H1 (cell line): Measurements from ENCODE around the gene SF3B3. TPM values are rescaled to one million over a fixed set of nuclear protein-coding genes. Genes with fewer than 3 reads are reported as not detected.

ENCODE experiments used
- CTCF ChIA-PET: fragments of 300-600 bp; sonication (Branson Sonifier 250); formaldehyde crosslinking; loops from one replicate; lab custom pipeline; 2021; ENCODE audit not compliant: partially characterized antibody; lab: Charles Lee
- POLR2A ChIA-PET: fragments of 300-600 bp; sonication (Branson Sonifier 250); formaldehyde crosslinking; loops from one replicate; lab custom pipeline; 2021; ENCODE audit warnings: inconsistent platforms; ENCODE audit not compliant: partially characterized antibody; lab: Charles Lee
- DNase-seq, 2 experiments: peaks; one replicate each; pipeline versions ENCODE4 v3.0.0 to v3.0.0-alpha.2; 2010 to 2022; ENCODE audit warnings: low spot score in 2 of 2, low read depth in 1 of 2, mixed read lengths in 1 of 2
- FAIRE-seq: peaks from 2 replicates; lab custom pipeline; 2011; peaks lifted over from hg19 to GRCh38; lab: Jason Lieb, UNC
- H2AFZ ChIP-seq: 2 replicates; pipeline ENCODE4 v1.8.1; 2012; ENCODE audit warnings: low read length, inconsistent platforms
- H2AK5ac ChIP-seq: 2 replicates; pipeline ENCODE4 v1.6.1; 2013; ENCODE audit warnings: low read depth, low read length
- H2BK120ac ChIP-seq: replicated peaks from 2 replicates; pipeline ENCODE3; 2013; ENCODE audit warnings: low read depth, low read length, inconsistent platforms
- H2BK12ac ChIP-seq: 2 replicates; pipeline ENCODE4 v1.6.1; 2013; ENCODE audit warnings: low read depth, low read length
- H2BK15ac ChIP-seq: 2 replicates; pipeline ENCODE4 v1.6.1; 2013; ENCODE audit warnings: low read length
- H2BK20ac ChIP-seq: 2 replicates; pipeline ENCODE4 v1.6.1; 2013; ENCODE audit warnings: low read length
- H2BK5ac ChIP-seq: 2 replicates; pipeline ENCODE4 v1.6.1; 2013; ENCODE audit warnings: low read depth, low read length
- H3K14ac ChIP-seq: 2 replicates; pipeline ENCODE4 v1.6.1; 2013; ENCODE audit warnings: inconsistent platforms; ENCODE audit not compliant: insufficient read length
- H3K18ac ChIP-seq: 2 replicates; pipeline ENCODE4 v1.6.1; 2013; ENCODE audit warnings: low read length; ENCODE audit errors: extremely low read depth
- H3K23ac ChIP-seq: 2 replicates; pipeline ENCODE4 v1.6.1; 2013; ENCODE audit warnings: inconsistent platforms; ENCODE audit not compliant: insufficient read length
- H3K23me2 ChIP-seq: 2 replicates; pipeline ENCODE4 v1.6.1; 2013; ENCODE audit warnings: low read depth, low read length
- H3K27ac ChIP-seq: 2 replicates; pipeline ENCODE4 v1.6.1; 2011; ENCODE audit warnings: low read depth, low read length, inconsistent platforms
- H3K27me3 ChIP-seq, 4 experiments: replicated peaks in 1 of 4; 1 replicate in 1 of 4; 2 replicates in 3 of 4; pipeline versions ENCODE4 v1.6.1 to v1.8.1; 2011 to 2013; ENCODE audit warnings: low read length in 3 of 4, mild to moderate bottlenecking in 3 of 4, inconsistent platforms in 2 of 4, mixed read lengths in 2 of 4, moderate library complexity in 1 of 4; ENCODE audit not compliant: control insufficient read depth in 3 of 4, insufficient read depth in 3 of 4; ENCODE audit errors: extremely low read depth in 1 of 4
- H3K36me3 ChIP-seq, 4 experiments: 2 replicates each; pipeline versions ENCODE4 v1.6.1 to v1.8.1; 2011 to 2013; ENCODE audit warnings: mild to moderate bottlenecking in 4 of 4, low read length in 3 of 4, moderate library complexity in 2 of 4, control low read depth in 1 of 4, inconsistent platforms in 1 of 4; ENCODE audit not compliant: insufficient read depth in 4 of 4, control insufficient read depth in 2 of 4
- H3K4ac ChIP-seq: replicated peaks from 2 replicates; pipeline ENCODE3; 2013; ENCODE audit warnings: low read length, low read depth, mixed read lengths, inconsistent platforms; ENCODE audit not compliant: insufficient read length
- H3K4me1 ChIP-seq, 4 experiments: replicated peaks in 1 of 4; 1 replicate in 1 of 4; 2 replicates in 3 of 4; pipeline versions ENCODE4 v1.6.1 to v1.8.1; 2011 to 2013; ENCODE audit warnings: low read length in 3 of 4, inconsistent platforms in 2 of 4, mixed read lengths in 1 of 4; ENCODE audit not compliant: insufficient read depth in 4 of 4, control insufficient read depth in 3 of 4
- H3K4me2 ChIP-seq, 2 experiments: 2 replicates each; pipeline versions ENCODE4 v1.6.1 to v1.8.1; 2011 to 2013; ENCODE audit warnings: low read depth in 2 of 2, low read length in 2 of 2, control low read depth in 1 of 2, inconsistent platforms in 1 of 2, mild to moderate bottlenecking in 1 of 2; ENCODE audit not compliant: insufficient read depth in 1 of 2
- H3K4me3 ChIP-seq, 4 experiments: fragments of 200-600, 300-600 bp in 1 of 4; sonication (generic), shearing (Covaris generic), sonication (Bioruptor Twin) in 1 of 4; 2 replicates each; pipeline versions ENCODE4 v1.5.1 to v1.8.1; 2011 to 2016; ENCODE audit warnings: low read length in 4 of 4, low read depth in 3 of 4, control low read depth in 2 of 4, inconsistent platforms in 2 of 4, mild to moderate bottlenecking in 2 of 4, mixed read lengths in 1 of 4, moderate library complexity in 1 of 4; ENCODE audit not compliant: insufficient read depth in 2 of 4; ENCODE audit errors: extremely low read depth in 1 of 4
- H3K56ac ChIP-seq: replicated peaks from 2 replicates; pipeline ENCODE3; 2013; ENCODE audit warnings: low read depth, mild to moderate bottlenecking, mixed read lengths, low read length, inconsistent platforms; ENCODE audit not compliant: insufficient read length
- H3K79me1 ChIP-seq: 2 replicates; pipeline ENCODE4 v1.6.1; 2013; ENCODE audit warnings: low read depth, low read length, control low read depth
- H3K79me2 ChIP-seq, 2 experiments: 2 replicates each; pipeline versions ENCODE4 v1.6.1 to v1.8.1; 2012 to 2013; ENCODE audit warnings: low read length in 2 of 2, mild to moderate bottlenecking in 2 of 2, inconsistent platforms in 1 of 2; ENCODE audit not compliant: insufficient read depth in 2 of 2, control insufficient read depth in 1 of 2
- H3K9ac ChIP-seq, 4 experiments: replicated peaks in 1 of 4; 1 replicate in 1 of 4; 2 replicates in 3 of 4; pipeline versions ENCODE4 v1.6.1 to v1.8.1; 2011 to 2013; ENCODE audit warnings: low read depth in 3 of 4, low read length in 3 of 4, control low read depth in 2 of 4, mild to moderate bottlenecking in 2 of 4, moderate library complexity in 2 of 4, inconsistent platforms in 1 of 4; ENCODE audit errors: extremely low read depth in 1 of 4
- H3K9me3 ChIP-seq, 2 experiments: 2 replicates each; pipeline versions ENCODE4 v1.6.1 to v1.8.1; 2012 to 2013; ENCODE audit warnings: mild to moderate bottlenecking in 2 of 2, moderate library complexity in 2 of 2, control low read depth in 1 of 2, inconsistent platforms in 1 of 2, low read depth in 1 of 2, low read length in 1 of 2, mixed read lengths in 1 of 2; ENCODE audit not compliant: insufficient read depth in 2 of 2
- H4K20me1 ChIP-seq, 2 experiments: replicated peaks in 1 of 2; 2 replicates each; pipeline versions ENCODE3 to v1.8.1; 2011 to 2013; ENCODE audit warnings: inconsistent platforms in 2 of 2, low read length in 2 of 2, mild to moderate bottlenecking in 1 of 2; ENCODE audit not compliant: insufficient read depth in 2 of 2, control insufficient read depth in 1 of 2
- H4K5ac ChIP-seq: 2 replicates; pipeline ENCODE4 v1.6.1; 2013; ENCODE audit warnings: low read length, low read depth, mixed read lengths, inconsistent platforms; ENCODE audit not compliant: insufficient read length
- H4K8ac ChIP-seq: 2 replicates; pipeline ENCODE4 v1.8.0; 2013; ENCODE audit warnings: mild to moderate bottlenecking, moderate library complexity, low read length, inconsistent platforms; ENCODE audit not compliant: insufficient read depth; ENCODE audit errors: extremely low read depth
- H4K91ac ChIP-seq: replicated peaks from 2 replicates; pipeline ENCODE3; 2013; ENCODE audit warnings: low read length, mixed read lengths, inconsistent platforms; ENCODE audit not compliant: insufficient read length
- CREB1 ChIP-seq: IDR thresholded peaks from 2 replicates; pipeline ENCODE4 v1.6.1; 2012; ENCODE audit warnings: inconsistent platforms
- TAF7 ChIP-seq: optimal IDR thresholded peaks from 2 replicates; pipeline ENCODE3; 2011; ENCODE audit warnings: low read depth, mild to moderate bottlenecking, inconsistent platforms, low read length, moderate library complexity, borderline replicate concordance
- WGBS, 2 experiments: shearing (Covaris generic) in 1 of 2; methylation state at CpG; one replicate each; pipeline versions ENCODE4 v1.1.6 to v1.1.7; 2013 to 2015; ENCODE audit warnings: low lambda C conversion rate in 2 of 2, mixed read lengths in 2 of 2, inconsistent platforms in 1 of 2, low coverage in 1 of 2, missing lambda C conversion rate in 1 of 2; ENCODE audit not compliant: insufficient replicate concordance in 2 of 2, insufficient coverage in 1 of 2, insufficient read length in 1 of 2; ENCODE audit errors: extremely low coverage in 1 of 2, missing lambda C conversion rate in 1 of 2; 5-methylcytosine and 5-hydroxymethylcytosine counted together
- polyA plus RNA-seq, 7 experiments: library from polyadenylated mRNA; depleted of rRNA in 3 of 7; stranded (reverse) in 5 of 7; unstranded in 2 of 7; fragments of >200 nt in 5 of 7; fragments of 200-250 nt in 2 of 7; gene quantifications; 1 replicate in 5 of 7; 2 replicates in 1 of 7; 4 replicates in 1 of 7; pipeline versions ENCODE4 v1.2.1 to v1.2.3, GENCODE V29; 2011 to 2013; ENCODE audit warnings: missing spikeins in 2 of 7, mixed read lengths in 2 of 7
- total RNA-seq: library from RNA; stranded (reverse); fragmentation: NEBNext Ultra II Directional; extraction: Animal tissue kit (Norgen Biotek cat#: 25700); gene quantifications from 2 replicates; pipeline ENCODE4 v1.2.1, GENCODE V29; 2021
- TF ChIP-seq, protein P1 (sequence below): IDR thresholded peaks from 2 replicates; pipeline ENCODE4 v1.6.1; 2012; ENCODE audit warnings: inconsistent platforms

SF3B3 gene
- total and polyA plus RNA-seq, 2 of the 8 experiments (the other 6 are each of a cell fraction or from before 2014, with no cell fraction given), result 241 to 521 TPM

DNA sequence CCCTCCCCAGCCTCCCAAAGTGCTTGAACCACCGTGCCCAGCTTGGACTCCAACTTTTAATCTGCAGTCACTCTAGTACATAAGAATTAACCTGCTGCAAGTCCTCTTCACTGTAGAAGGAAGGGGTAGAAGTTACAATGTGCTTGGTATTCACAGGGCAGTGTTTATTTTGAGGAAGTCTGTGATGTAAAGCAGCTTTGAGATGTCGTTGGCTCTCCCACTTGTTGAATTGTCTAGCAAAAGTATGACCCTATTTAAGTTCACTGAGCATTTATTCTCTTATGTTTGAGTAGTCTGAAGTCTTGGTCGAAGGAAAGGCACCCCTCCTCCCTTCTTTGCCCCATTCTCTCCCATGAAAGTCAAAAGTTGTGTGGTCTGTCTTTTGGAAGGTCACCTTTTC is 28.2 kb downstream of the SF3B3 start:
- FAIRE-seq, result no peak
- TF ChIP-seq, protein P1, sequence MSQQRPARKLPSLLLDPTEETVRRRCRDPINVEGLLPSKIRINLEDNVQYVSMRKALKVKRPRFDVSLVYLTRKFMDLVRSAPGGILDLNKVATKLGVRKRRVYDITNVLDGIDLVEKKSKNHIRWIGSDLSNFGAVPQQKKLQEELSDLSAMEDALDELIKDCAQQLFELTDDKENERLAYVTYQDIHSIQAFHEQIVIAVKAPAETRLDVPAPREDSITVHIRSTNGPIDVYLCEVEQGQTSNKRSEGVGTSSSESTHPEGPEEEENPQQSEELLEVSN, result no peak
- TF ChIP-seq TAF7 (no peak), CREB1 (no peak)

More for the DNA sequence above, 28.2 kb downstream of the SF3B3 start:
- Histone ChIP-seq H4K8ac (no peak overlapping the region), H3K4me2 (no peak overlapping the region), H2BK20ac (no peak overlapping the region), H3K4me1 (no peaks in the 10 kb centered on the region), H3K27ac (no peak overlapping the region), H3K18ac (no peak overlapping the region), H2AFZ (no peak overlapping the region), H3K9ac (no peak overlapping the region), H3K4me3 (no peak overlapping the region), H4K91ac (no peak overlapping the region), H2BK12ac (no peak overlapping the region), H2BK5ac (no peak overlapping the region), H2BK15ac (no peak overlapping the region), H3K14ac (no peak overlapping the region), H3K79me2 (peaks cover 2 to 66% of the 10 kb centered on the region in 2 experiments; a peak in 2 of 4 replicates), H3K4ac (no peak overlapping the region), H4K5ac (no peak overlapping the region), H2BK120ac (no peak overlapping the region), H3K36me3 (peaks cover 54 to 100% (median 89%) of the 10 kb centered on the region in 4 experiments), H3K23me2 (no peaks in the 10 kb centered on the region), H3K27me3 (no peaks in the 10 kb centered on the region), H3K9me3 (no peaks in the 10 kb centered on the region), H3K23ac (no peak overlapping the region), H3K79me1 (peaks cover 4% of the 10 kb centered on the region), H3K56ac (no peak overlapping the region), H2AK5ac (no peak overlapping the region), H4K20me1 (peaks cover 13 to 41% of the 10 kb centered on the region in 2 experiments)
- ChIA-PET POLR2A (interaction anchor here (0.6 to 27.1 kb wide), 9 partner anchors 13 to 173 kb away, joined by 3 to 525 read pairs (median 4); partner anchors contain the start of genes COG4 and SF3B3), CTCF (interaction anchor here (0.7 to 1.7 kb wide), 2 partner anchors 18 to 19 kb away, joined by 3 read pairs; no protein-coding TSS in a partner anchor)
- 97% methylated on average over 3 of the region's 3 CpGs; no CpG with 5 or more reads in 1 of the 2 experiments for WGBS, 2 experiments
- no peak for DNase-seq
